Smooth muscle cell of the brain vasculature (primary cell): ENCODE results near the gene MBTD1.
"Not testable (repeated sequence)": the region's sequence is repeated elsewhere in the genome, so short reads cannot be mapped to it uniquely, and the experiment has no call there.

Experiments used
- DNase-seq: peaks from one replicate; pipeline ENCODE4 v3.0.0-alpha.2; 2012; ENCODE audit warnings: low read depth, low spot score

The MBTD1 gene

GRCh38 chr17:51259564-51260236 is at the start of gene MBTD1:
Gene MBTD1, minus strand, starts transcription at chr17:51260049. Its CDS starts 34,888 bp downstream, at chr17:51225161.
- peak; percentile 97 for DNase-seq

- no peak for DNase-seq
Measured at GRCh38 chr17:51305182-51305581, 45.3 kb upstream of the MBTD1 start.

- DNase-seq = no peak
Measured at GRCh38 chr17:51299859-51300258, 40.0 kb upstream of the MBTD1 start.

GRCh38 chr17:51298508-51299371 is 38.9 kb upstream of the MBTD1 start:
- no peak for DNase-seq

GRCh38 chr17:51294338-51294737 is 34.5 kb upstream of the MBTD1 start:
- DNase-seq = not testable (repeated sequence)

- DNase-seq = no peak
Measured at GRCh38 chr17:51289696-51290111, 29.9 kb upstream of the MBTD1 start.

GRCh38 chr17:51287412-51287811 is 27.6 kb upstream of the MBTD1 start:
- no peak for DNase-seq

- DNase-seq = no peak
Measured at GRCh38 chr17:51279183-51279582, 19.3 kb upstream of the MBTD1 start.

- DNase-seq = no peak
Measured at GRCh38 chr17:51275381-51275780, 15.5 kb upstream of the MBTD1 start.

- DNase-seq = no peak
Measured at GRCh38 chr17:51272812-51273211, 13.0 kb upstream of the MBTD1 start.

GRCh38 chr17:51270636-51271035 is 10.8 kb upstream of the MBTD1 start:
- DNase-seq = no peak

- no peak for DNase-seq
Measured at GRCh38 chr17:51269991-51270390, 10.1 kb upstream of the MBTD1 start.

- not testable (repeated sequence) for DNase-seq
Measured at GRCh38 chr17:51264466-51264865, 4.6 kb upstream of the MBTD1 start.

GRCh38 chr17:51263006-51263405 is 3.2 kb upstream of the MBTD1 start:
- DNase-seq = no peak

- no peak for DNase-seq
Measured at GRCh38 chr17:51261024-51261963, 1.4 kb upstream of the MBTD1 start.

GRCh38 chr17:51260237-51261023 is 581 bp upstream of the MBTD1 start, which contains the start of gene UTP18:
Gene UTP18, plus strand, starts transcription at chr17:51260546. Its CDS starts 39 bp downstream, at chr17:51260585.
- DNase-seq = peak; percentile 95

GRCh38 chr17:51258756-51259563 is 889 bp downstream of the MBTD1 start:
- DNase-seq = no peak

GRCh38 chr17:51257150-51258081 is 2.4 kb downstream of the MBTD1 start:
- DNase-seq = no peak

- no peak for DNase-seq
Measured at GRCh38 chr17:51256101-51256500, 3.7 kb downstream of the MBTD1 start.
